Ramos (cell line): ENCODE results near the gene C3orf18.
"Not testable (repeated sequence)": the region's sequence is repeated elsewhere in the genome, so short reads cannot be mapped to it uniquely, and the experiment has no call there.

Experiments used
- in situ Hi-C: fragments of 300-500 bp; cut with MboI; formaldehyde crosslinking; loops from one replicate; pipeline ENCODE4 v1.14.3; 2022; ENCODE audit warnings: low sequenced_read_pairs; ENCODE audit not compliant: unreplicated experiment

C3orf18 gene

DNA sequence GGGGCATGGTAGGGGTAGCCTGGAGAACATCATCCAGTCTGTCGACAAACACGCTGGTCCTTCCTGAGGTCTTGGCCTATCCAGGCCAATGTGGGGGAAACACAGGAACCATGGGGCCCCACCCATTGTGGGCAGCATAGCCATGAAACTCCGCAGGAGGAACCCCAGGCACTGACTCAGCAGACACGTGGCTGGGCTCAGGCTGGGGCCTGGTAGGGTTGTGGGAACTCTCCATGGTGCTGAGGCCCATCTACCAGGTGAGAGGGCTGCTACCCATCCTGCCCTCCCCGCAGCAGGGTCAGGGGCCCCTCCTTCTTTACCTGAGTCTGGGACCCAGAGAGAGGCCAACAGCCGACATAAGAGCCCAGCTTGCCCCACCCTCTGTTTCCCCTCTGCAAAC, 41.6 kb downstream of the C3orf18 start:
- in situ Hi-C loops, result no loop called here

- in situ Hi-C loops, result no loop called here
These were observed 42.2 kb downstream of the C3orf18 start for GRCh38 chr3:50525191-50525910.

DNA sequence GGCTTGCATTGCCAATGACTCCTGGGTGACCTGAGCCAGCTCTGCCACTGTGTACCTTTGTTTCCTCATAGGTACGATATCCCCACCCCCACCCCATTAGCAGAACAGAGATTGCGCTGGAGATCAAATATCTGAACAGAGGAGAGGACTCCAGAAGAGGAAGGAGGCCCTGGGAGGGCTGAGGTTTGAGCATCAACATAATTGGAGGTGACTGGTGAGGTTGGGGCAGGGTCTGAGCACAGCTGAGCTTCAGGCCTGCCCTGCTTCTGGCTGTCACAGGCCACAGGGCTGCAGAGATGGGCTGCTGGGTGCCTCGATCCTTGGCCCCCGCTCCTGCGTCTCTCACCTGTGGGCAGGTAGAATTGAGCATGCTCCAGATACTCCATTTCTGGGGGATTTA, 42.8 kb downstream of the C3orf18 start:
- in situ Hi-C loops, result no loop called here

GRCh38 chr3:50523279-50523811, 44.2 kb downstream of the C3orf18 start:
- in situ Hi-C loops, result no loop called here

DNA sequence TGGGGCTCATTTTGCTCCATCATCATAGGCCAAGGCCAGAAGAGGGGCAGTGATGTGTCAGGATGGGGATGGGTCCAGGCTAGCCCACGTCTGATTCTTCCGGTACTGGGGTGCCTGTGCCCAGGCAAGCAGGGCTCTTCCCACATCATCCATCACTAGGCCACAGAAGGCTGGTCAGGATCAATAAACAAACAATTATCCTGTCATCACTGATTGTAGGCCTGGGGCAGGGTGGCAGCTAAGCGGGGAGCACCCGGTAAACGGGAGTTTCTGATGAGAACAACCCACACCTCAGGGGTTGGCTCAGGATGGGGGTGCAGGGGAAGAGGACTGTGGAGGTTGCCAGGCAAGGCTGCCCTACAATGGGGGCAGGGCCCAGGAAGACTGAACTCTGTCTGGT, 46.0 kb downstream of the C3orf18 start:
- in situ Hi-C loops, result no loop called here

DNA sequence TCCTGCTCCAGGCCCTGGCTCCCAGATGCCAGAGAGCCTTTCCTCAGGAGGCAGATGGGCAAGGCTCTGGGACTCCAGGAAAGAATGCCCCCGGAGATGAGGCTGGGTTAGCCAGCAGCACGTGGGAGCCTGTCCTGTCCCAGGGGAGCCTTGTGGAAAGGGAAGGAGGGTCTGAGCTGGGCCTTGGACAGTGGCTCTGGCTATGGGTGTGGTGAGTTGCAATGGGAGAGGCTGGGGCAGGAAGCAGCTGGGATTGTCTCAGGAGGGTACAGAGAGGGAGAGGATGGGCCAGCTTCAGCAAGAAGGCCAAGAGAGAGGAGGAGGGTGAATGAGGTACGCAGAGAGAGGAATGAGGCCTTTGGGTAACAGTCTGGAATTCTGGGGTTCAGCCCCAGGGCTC, 46.7 kb downstream of the C3orf18 start:
- in situ Hi-C loops, result no loop called here

DNA sequence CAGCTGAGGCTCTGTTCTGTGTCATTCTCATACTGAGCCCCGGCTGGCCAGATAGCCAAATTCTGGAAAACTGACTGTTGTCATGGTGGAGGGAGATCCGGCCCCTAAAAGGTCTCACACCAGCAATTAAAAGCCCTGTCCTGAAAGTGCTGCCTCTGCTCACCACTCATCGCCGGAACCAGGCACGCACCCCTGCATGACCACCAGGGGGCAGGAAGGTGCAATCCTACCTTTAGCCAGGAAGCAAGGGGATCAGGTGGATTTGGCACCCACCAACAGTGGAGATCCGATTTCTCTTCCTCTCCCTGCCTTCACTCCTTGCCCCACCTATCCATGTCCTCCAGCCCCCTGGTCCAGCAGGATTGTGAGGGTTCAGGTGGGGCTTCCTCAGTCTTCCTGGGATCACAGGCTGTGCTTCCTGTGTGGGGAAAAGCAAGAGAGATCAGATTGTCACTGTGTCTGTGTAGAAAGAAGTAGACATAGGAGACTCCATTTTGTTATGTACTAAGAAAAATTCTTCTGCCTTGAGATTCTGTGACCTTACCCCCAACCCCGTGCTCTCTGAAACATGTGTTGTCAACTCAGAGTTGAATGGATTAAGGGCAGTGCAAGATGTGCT, 48.0 kb downstream of the C3orf18 start:
- in situ Hi-C loops, result no loop called here

GRCh38 chr3:50518436-50518835, 49.1 kb downstream of the C3orf18 start:
- in situ Hi-C loops, result no loop called here

DNA sequence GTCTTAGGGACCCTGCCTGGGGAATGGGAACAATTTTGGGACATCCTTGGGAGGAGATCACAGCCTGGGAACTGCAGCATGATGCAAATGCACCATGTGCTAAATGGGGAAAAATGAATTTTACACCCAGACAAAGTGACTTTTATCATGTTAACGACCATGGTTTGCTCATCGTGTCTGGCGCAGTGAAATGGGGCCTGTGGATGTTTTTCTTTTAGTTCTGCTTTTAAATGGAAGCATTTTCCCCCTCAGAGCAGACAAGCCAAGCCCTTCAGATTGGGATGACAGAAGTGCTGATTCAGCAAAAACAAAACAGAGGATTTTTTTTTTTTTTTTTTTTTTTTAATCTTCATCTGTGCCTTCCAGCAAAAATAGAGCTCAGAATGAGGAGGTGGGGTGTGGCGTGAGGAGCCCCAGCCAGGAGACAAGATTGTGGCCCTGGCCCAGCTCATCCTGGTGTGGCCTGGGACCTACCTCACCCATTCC, 49.8 kb downstream of the C3orf18 start:
- in situ Hi-C loops, result no loop called here

DNA sequence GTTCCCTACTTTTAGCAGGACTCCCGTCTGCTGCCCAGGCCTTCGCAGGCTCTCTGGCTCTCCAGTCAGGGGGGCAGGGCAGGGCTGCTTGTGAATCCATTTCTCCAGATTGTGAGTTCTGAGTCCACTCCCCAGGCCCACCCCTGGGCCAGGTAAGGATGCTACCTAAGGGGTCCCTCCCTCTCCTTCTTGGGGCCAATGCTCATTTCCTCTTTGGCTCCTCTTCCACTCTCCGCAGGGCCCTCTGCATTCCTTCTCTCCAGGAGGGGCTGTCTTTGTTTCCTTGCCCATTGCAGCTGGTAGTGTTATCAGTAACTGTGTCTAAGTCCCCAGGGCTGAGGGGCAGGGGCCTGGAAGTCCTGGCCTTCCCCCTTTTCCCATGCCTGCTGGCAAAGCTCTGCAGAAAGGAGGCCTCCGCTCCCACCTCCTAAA, 51.1 kb downstream of the C3orf18 start:
- in situ Hi-C loops, result no loop called here

GRCh38 chr3:50515565-50516439, 51.7 kb downstream of the C3orf18 start:
- in situ Hi-C loops, result no loop called here

- in situ Hi-C loops, result not testable (repeated sequence)
These were observed 54.6 kb downstream of the C3orf18 start for GRCh38 chr3:50512908-50513307.

- in situ Hi-C loops, result no loop called here
These were observed 55.4 kb downstream of the C3orf18 start for GRCh38 chr3:50512131-50512530.

- in situ Hi-C loops, result no loop called here
These were observed 57.2 kb downstream of the C3orf18 start for GRCh38 chr3:50510325-50510724.

- in situ Hi-C loops, result no loop called here
These were observed 57.8 kb downstream of the C3orf18 start for GRCh38 chr3:50509715-50510114.

GRCh38 chr3:50508821-50509220, 58.7 kb downstream of the C3orf18 start:
- in situ Hi-C loops, result no loop called here
